ENCODE measurements around the gene NPAS3.

Gene NPAS3

DNA sequence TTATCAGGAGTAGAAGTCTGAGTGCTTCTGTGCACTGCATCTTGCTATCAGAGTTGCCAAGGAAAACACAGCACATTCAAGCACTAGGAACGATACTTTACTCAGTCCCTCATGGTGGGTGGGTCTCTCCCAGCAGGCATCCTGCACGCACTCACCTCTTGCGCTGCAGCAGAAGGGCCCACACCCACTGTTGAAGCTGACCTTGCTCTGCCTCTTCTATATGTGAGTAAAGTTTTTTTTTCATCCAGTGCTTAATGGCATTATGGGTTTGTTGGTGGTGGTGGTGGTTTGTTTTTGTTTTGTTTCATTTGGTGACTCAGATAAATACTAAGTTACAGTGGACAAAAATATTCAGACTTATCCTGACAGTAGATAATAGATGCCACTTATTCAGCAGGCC is 663.7 kb downstream of the NPAS3 start:
- H3K4me3 Mint-ChIP-seq = no peak overlapping the region
- DNase-seq (ENCODE audit: low spot score in 2 of 2) (no peak), ATAC-seq (ENCODE audit: low read depth) (no peak)
- no peak overlapping the region for H3K27ac Mint-ChIP-seq
- H3K27me3 Mint-ChIP-seq = no peaks in the 10 kb centered on the region
- H3K9me3 Mint-ChIP-seq = peaks cover 5% of the 10 kb centered on the region
- H3K36me3 Mint-ChIP-seq = no peaks in the 10 kb centered on the region
- no peaks in the 10 kb centered on the region for H3K4me1 Mint-ChIP-seq

GRCh38 chr14:33606591-33606990 is 667.9 kb downstream of the NPAS3 start:
- Mint-ChIP-seq H3K4me1 (no peaks in the 10 kb centered on the region), H3K27me3 (no peaks in the 10 kb centered on the region), H3K36me3 (no peaks in the 10 kb centered on the region), H3K4me3 (no peak overlapping the region), H3K27ac (no peak overlapping the region), H3K9me3 (peaks cover 1% of the 10 kb centered on the region)
- no peak for ATAC-seq (ENCODE audit: low read depth)
- no peak for DNase-seq (ENCODE audit: low spot score in 2 of 2)

GRCh38 chr14:33609582-33609981 is 670.9 kb downstream of the NPAS3 start:
- H3K27me3 Mint-ChIP-seq = no peaks in the 10 kb centered on the region
- no peaks in the 10 kb centered on the region for H3K36me3 Mint-ChIP-seq
- H3K9me3 Mint-ChIP-seq = peaks cover 3% of the 10 kb centered on the region
- no peaks in the 10 kb centered on the region for H3K4me1 Mint-ChIP-seq
- DNase-seq (ENCODE audit: low spot score in 2 of 2) = no peak
- no peak overlapping the region for H3K4me3 Mint-ChIP-seq
- no peak for ATAC-seq (ENCODE audit: low read depth)
- H3K27ac Mint-ChIP-seq = no peak overlapping the region

DNA sequence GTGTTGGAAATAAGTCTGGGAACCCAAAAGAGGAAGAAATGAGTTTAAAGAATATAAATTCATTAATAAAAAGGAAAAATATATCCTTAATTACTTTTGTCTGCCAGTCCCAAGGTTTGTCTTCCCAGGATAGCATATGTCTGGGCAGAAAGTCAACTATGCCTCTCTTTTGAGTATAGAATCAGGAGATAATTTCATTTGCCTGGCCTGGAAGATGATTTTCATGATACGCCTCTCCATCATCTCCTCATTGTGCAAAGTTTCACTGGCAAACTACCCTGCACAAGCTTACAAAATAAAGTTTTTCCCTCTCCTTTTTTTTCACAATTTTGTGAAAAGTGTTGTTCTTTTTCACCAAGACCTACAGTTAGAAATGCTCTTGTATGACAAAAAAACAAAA is 671.4 kb downstream of the NPAS3 start:
- Mint-ChIP-seq H3K4me1 (no peaks in the 10 kb centered on the region), H3K4me3 (no peak overlapping the region), H3K27ac (no peak overlapping the region), H3K27me3 (peaks cover under 1% of the 10 kb centered on the region), H3K9me3 (peaks cover 3% of the 10 kb centered on the region), H3K36me3 (no peaks in the 10 kb centered on the region)
- DNase-seq (ENCODE audit: low spot score in 2 of 2) = no peak
- ATAC-seq (ENCODE audit: low read depth) = no peak

GRCh38 chr14:33611405-33612196 is 672.9 kb downstream of the NPAS3 start:
- no peak for DNase-seq (ENCODE audit: low spot score in 2 of 2)
- Mint-ChIP-seq H3K27me3 (peaks cover 2% of the 10 kb centered on the region), H3K27ac (no peak overlapping the region), H3K4me3 (no peak overlapping the region), H3K4me1 (no peaks in the 10 kb centered on the region), H3K36me3 (no peaks in the 10 kb centered on the region), H3K9me3 (peaks cover 4% of the 10 kb centered on the region)
- no peak for ATAC-seq (ENCODE audit: low read depth)

DNA sequence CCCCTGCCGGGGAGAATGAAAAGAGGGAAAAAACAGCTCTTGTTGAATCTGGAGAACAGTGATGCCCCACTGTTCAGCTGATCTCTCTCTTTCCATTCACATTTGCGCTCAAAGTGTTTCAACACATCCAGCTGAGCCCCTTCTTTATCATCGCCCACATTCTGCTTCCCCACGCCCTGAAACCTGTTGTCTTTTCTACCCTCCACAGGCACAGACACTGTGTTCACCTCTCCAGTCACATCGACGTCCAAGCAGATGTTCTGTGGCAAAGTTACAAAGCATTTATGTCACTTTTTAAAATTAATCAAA is 673.5 kb downstream of the NPAS3 start:
- H3K9me3 Mint-ChIP-seq = peaks cover 4% of the 10 kb centered on the region
- DNase-seq (ENCODE audit: low spot score in 2 of 2) (no peak), ATAC-seq (ENCODE audit: low read depth) (no peak)
- H3K4me3 Mint-ChIP-seq = no peak overlapping the region
- no peak overlapping the region for H3K27ac Mint-ChIP-seq
- peaks cover 2% of the 10 kb centered on the region for H3K27me3 Mint-ChIP-seq
- no peaks in the 10 kb centered on the region for H3K4me1 Mint-ChIP-seq
- no peaks in the 10 kb centered on the region for H3K36me3 Mint-ChIP-seq

DNA sequence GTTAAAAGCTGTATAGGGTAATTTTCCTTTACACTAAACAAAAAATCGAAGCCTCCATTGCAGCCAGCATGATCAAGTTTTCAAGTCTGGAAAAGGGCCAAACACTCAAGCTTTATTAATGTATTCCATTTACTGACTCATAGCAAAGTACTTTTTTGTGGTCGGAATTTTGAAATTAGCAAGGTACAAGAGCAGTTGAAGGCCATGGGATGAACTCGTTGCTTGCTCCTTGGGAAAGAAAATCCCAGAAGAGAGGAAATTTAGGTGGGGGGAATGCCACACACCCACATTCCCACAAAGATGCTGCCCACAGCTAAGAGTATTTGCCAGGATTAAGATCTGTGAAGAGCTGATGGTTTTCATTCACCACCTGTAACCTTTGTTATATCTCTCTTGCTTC is 678.5 kb downstream of the NPAS3 start:
- H3K27me3 Mint-ChIP-seq = peaks cover 2% of the 10 kb centered on the region
- no peaks in the 10 kb centered on the region for H3K4me1 Mint-ChIP-seq
- H3K27ac Mint-ChIP-seq = no peak overlapping the region
- H3K36me3 Mint-ChIP-seq = no peaks in the 10 kb centered on the region
- ATAC-seq (ENCODE audit: low read depth) (no peak), DNase-seq (ENCODE audit: low spot score in 2 of 2) (no peak)
- peaks cover 4% of the 10 kb centered on the region for H3K9me3 Mint-ChIP-seq
- no peak overlapping the region for H3K4me3 Mint-ChIP-seq

GRCh38 chr14:33618361-33619105 is 679.9 kb downstream of the NPAS3 start:
- DNase-seq (ENCODE audit: low spot score in 2 of 2) = no peak
- Mint-ChIP-seq H3K27ac (no peak overlapping the region), H3K4me1 (no peaks in the 10 kb centered on the region), H3K36me3 (no peaks in the 10 kb centered on the region), H3K4me3 (no peak overlapping the region), H3K27me3 (peaks cover 2% of the 10 kb centered on the region), H3K9me3 (peaks cover 3% of the 10 kb centered on the region)
- ATAC-seq (ENCODE audit: low read depth) = no peak

GRCh38 chr14:33622496-33622895 is 683.8 kb downstream of the NPAS3 start:
- Mint-ChIP-seq H3K9me3 (no peaks in the 10 kb centered on the region), H3K4me1 (no peaks in the 10 kb centered on the region), H3K27me3 (no peaks in the 10 kb centered on the region), H3K27ac (no peak overlapping the region), H3K36me3 (no peaks in the 10 kb centered on the region), H3K4me3 (no peak overlapping the region)
- DNase-seq (ENCODE audit: low spot score in 2 of 2) (no peak), ATAC-seq (ENCODE audit: low read depth) (no peak)

GRCh38 chr14:33629792-33630191 is 691.1 kb downstream of the NPAS3 start:
- Mint-ChIP-seq H3K36me3 (no peaks in the 10 kb centered on the region), H3K4me3 (no peak overlapping the region), H3K27ac (no peak overlapping the region), H3K9me3 (peaks cover 4% of the 10 kb centered on the region), H3K27me3 (no peaks in the 10 kb centered on the region), H3K4me1 (no peaks in the 10 kb centered on the region)
- no peak for DNase-seq (ENCODE audit: low spot score in 2 of 2)
- no peak for ATAC-seq (ENCODE audit: low read depth)

DNA sequence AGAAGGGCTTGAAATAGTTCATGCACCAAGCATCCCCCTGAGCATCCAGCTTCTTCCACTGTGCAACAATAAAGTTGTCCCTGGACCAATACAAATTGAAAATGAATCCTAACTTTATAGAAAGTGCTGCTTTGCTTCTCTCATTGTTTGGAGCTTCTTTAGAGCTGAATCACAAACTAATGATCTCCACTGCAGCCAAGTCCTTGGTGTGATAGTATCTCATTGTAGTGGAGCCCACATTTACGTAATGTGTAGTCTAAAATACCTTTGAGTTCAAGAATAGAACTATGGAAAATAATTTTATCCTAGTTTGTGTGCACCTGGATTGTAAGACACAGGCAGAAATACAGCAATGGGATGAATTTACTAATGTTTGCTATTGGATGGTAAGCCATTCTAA is 692.3 kb downstream of the NPAS3 start:
- DNase-seq (ENCODE audit: low spot score in 2 of 2) = no peak
- H3K9me3 Mint-ChIP-seq = peaks cover 6% of the 10 kb centered on the region
- no peak overlapping the region for H3K27ac Mint-ChIP-seq
- no peaks in the 10 kb centered on the region for H3K4me1 Mint-ChIP-seq
- H3K27me3 Mint-ChIP-seq = peaks cover 1% of the 10 kb centered on the region
- no peaks in the 10 kb centered on the region for H3K36me3 Mint-ChIP-seq
- no peak overlapping the region for H3K4me3 Mint-ChIP-seq
- no peak for ATAC-seq (ENCODE audit: low read depth)

DNA sequence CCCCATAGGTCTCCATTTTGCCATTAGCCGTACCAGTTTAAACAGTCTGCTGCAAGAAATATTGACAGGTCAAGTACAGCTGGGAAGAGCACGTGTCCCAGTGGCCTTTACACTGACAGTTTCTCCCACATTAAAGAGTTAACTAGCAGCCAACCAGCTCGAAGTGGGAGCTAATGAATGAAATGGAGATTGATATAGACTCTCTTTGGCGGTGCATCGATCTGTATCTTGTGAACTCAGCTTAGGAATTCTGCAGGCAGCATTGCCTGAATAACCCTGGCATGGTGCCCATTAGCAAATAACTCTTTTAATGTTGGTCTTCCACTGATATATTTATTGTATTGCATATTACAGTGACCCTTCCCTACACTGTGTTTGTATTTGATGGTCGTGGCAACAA is 692.8 kb downstream of the NPAS3 start:
- Mint-ChIP-seq H3K9me3 (peaks cover 6% of the 10 kb centered on the region), H3K36me3 (no peaks in the 10 kb centered on the region), H3K4me3 (no peak overlapping the region), H3K4me1 (no peaks in the 10 kb centered on the region), H3K27ac (no peak overlapping the region), H3K27me3 (peaks cover 1% of the 10 kb centered on the region)
- no peak for ATAC-seq (ENCODE audit: low read depth)
- DNase-seq (ENCODE audit: low spot score in 2 of 2) = no peak

DNA sequence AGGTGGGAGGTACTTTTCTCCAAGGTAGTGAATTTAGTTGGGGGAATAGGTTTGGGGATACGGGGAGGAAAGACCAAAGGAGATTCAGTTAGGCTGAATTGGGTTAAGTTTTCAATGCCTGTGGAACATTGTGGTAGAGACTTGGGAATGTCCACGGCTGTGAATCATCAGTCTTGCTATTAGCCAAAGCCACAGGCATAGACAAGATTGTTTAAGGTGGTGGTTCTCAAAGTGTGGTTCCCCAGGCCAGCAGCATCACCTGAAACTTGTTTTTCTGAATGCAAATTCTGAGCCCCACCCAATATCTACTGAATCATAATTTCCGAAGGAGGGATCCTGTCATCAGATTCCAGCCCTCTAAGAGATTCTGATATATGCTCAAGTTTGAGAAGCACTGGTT is 696.0 kb downstream of the NPAS3 start:
- Mint-ChIP-seq H3K9me3 (peaks cover 6% of the 10 kb centered on the region), H3K4me1 (no peaks in the 10 kb centered on the region), H3K4me3 (no peak overlapping the region), H3K27ac (no peak overlapping the region), H3K27me3 (peaks cover 1% of the 10 kb centered on the region), H3K36me3 (no peaks in the 10 kb centered on the region)
- DNase-seq (ENCODE audit: low spot score in 2 of 2) = no peak
- ATAC-seq (ENCODE audit: low read depth) = no peak

- no peak for DNase-seq (ENCODE audit: low spot score in 2 of 2)
- ATAC-seq (ENCODE audit: low read depth) = no peak
- H3K9me3 Mint-ChIP-seq = peaks cover 6% of the 10 kb centered on the region
Measured at GRCh38 chr14:33636716-33637115, 698.0 kb downstream of the NPAS3 start.

DNA sequence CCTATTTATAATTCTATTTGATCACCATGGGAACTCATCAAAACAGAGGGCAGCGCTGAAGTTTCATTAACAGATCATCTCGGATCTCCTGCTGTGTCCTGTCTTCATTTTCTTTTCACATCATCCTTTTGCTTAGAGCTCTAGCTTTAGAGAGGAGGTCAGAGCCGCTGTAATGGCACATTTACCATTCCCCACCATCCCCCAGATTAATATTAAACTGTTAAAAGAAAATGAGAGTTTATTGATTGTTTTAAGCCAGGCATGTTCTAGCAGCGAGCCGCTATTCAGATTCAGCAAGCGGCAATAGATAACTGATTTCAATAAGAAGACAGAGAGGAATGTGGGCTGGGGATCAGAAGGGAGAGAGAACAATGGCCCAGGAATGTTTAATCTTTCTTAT is 703.4 kb downstream of the NPAS3 start:
- no peak for ATAC-seq (ENCODE audit: low read depth)
- no peak overlapping the region for H3K27ac Mint-ChIP-seq

More at GRCh38 chr14:33636716-33637115, 698.0 kb downstream of the NPAS3 start:
- Mint-ChIP-seq H3K4me3 (no peak overlapping the region), H3K36me3 (no peaks in the 10 kb centered on the region), H3K27ac (no peak overlapping the region), H3K27me3 (peaks cover 1% of the 10 kb centered on the region), H3K4me1 (no peaks in the 10 kb centered on the region)

More for the DNA sequence above, 703.4 kb downstream of the NPAS3 start:
- Mint-ChIP-seq H3K9me3 (no peaks in the 10 kb centered on the region), H3K36me3 (no peaks in the 10 kb centered on the region), H3K4me3 (no peak overlapping the region), H3K27me3 (no peaks in the 10 kb centered on the region), H3K4me1 (no peaks in the 10 kb centered on the region)
- DNase-seq (ENCODE audit: low spot score in 2 of 2) = no peak

Data from memory B cell (primary cell).